Activated naive CD4-positive, alpha-beta T cell treated with anti-CD3 and anti-CD28 coated beads for 36 hours (primary cell): ENCODE measurements around the gene GAST. TPM values are rescaled to one million over a fixed set of nuclear protein-coding genes. Genes with fewer than 3 reads are reported as not detected.
"Not testable (repeated sequence)": the region's sequence is repeated elsewhere in the genome, so short reads cannot be mapped to it uniquely, and the experiment has no call there.

Source experiments
- CTCF ChIA-PET: fragments of 350-600 bp; sonication (Branson Sonifier 250); formaldehyde crosslinking; loops from one replicate; lab custom pipeline; 2021; ENCODE audit warnings: antibody characterized with exemption; lab: Charles Lee
- DNase-seq: peaks from one replicate; pipeline ENCODE4 v3.0.0-alpha.2; 2020
- H3K27ac Mint-ChIP-seq: one replicate; pipeline ENCODE4 v1.8.0; 2021; ENCODE audit warnings: mild to moderate bottlenecking, mixed read lengths
- H3K27me3 Mint-ChIP-seq: one replicate; pipeline ENCODE4 v1.8.0; 2021; ENCODE audit warnings: low read depth, mixed read lengths
- H3K36me3 Mint-ChIP-seq: one replicate; pipeline ENCODE4 v1.8.0; 2021; ENCODE audit warnings: low read depth, mixed read lengths
- H3K4me1 Mint-ChIP-seq: one replicate; pipeline ENCODE4 v1.8.0; 2021; ENCODE audit warnings: low read depth, mixed read lengths
- H3K4me3 Mint-ChIP-seq: one replicate; pipeline ENCODE4 v1.8.0; 2021; ENCODE audit warnings: mild to moderate bottlenecking, moderate library complexity, mixed read lengths
- H3K9me3 Mint-ChIP-seq: one replicate; pipeline ENCODE4 v1.8.0; 2021; ENCODE audit warnings: mixed read lengths
- intact Hi-C: fragments of 100-400 bp; cut with micrococcal nuclease; formaldehyde crosslinking; loops from one replicate; pipeline ENCODE4 v1.15.1; 2023
- total RNA-seq, 2 experiments: library from RNA; stranded (reverse); gene quantifications; one replicate each; pipeline ENCODE4 v1.2.3, GENCODE V29; 2021

Gene GAST
- total RNA-seq, 2 experiments from 2014 or later = not detected

DNA sequence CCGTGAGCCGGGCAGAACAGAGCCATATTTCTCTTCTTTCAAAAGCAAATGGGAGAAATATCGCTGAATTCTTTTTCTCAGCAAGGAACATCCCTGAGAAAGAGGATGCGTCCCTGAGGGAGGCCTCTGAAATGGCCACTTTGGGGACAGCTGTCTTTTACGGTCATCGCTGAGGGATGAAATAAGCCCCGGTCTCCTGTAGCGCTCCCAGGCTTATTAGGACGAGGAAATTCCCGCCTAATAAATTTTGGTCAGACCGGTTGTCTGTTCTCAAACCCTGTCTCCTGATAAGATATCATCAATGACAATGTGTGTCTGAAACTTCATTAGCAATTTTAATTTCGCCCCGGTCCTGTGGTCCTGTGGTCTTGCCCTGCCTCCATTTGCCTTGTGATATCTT lies 26.4 kb upstream of the GAST start:
- Mint-ChIP-seq H3K36me3 (peaks cover 17% of the 10 kb centered on the region), H3K4me1 (peaks cover 17% of the 10 kb centered on the region)
- not testable (repeated sequence) for H3K4me3 Mint-ChIP-seq, H3K9me3 Mint-ChIP-seq, H3K27ac Mint-ChIP-seq, H3K27me3 Mint-ChIP-seq, DNase-seq
- CTCF ChIA-PET = interaction anchor here (1.3 to 2.9 kb wide), 3 partner anchors 10 to 20 kb away, joined by 4 to 10 read pairs (median 5); no protein-coding TSS in a partner anchor
- intact Hi-C loops = loop anchor here (5.0 kb wide), 1 partner anchor 127 kb away; the partner anchor contains the start of genes FKBP10 and P3H4

DNA sequence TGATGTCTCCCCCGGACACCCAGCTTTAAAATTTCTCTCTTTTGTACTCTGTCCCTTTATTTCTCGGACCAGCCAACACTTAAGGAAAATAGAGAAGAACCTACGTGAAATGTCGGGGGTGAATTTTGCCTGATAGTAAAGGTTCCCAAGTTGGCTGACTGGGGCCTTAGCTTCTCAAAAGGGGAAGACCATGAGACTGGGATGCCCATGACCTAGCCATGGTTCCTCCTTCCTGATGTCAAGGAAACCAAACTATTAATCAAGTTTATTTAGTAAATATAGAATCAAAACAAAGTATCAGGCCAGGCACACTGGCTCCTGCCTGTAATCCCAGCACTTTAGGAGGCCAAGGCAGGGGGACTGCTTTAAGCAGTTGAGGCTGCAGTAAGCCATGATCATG lies 25.9 kb upstream of the GAST start:
- H3K27ac Mint-ChIP-seq = no peak overlapping the region
- H3K4me3 Mint-ChIP-seq = no peak overlapping the region
- DNase-seq = no peak
- no peaks in the 10 kb centered on the region for H3K27me3 Mint-ChIP-seq
- no peaks in the 10 kb centered on the region for H3K9me3 Mint-ChIP-seq
- H3K36me3 Mint-ChIP-seq = peaks cover 23% of the 10 kb centered on the region
- intact Hi-C loops = loop anchor here (5.0 kb wide), 1 partner anchor 126 kb away; the partner anchor contains the start of genes FKBP10 and P3H4
- peaks cover 22% of the 10 kb centered on the region for H3K4me1 Mint-ChIP-seq
- CTCF ChIA-PET = interaction anchor here (1.4 to 2.9 kb wide), 2 partner anchors 9 to 18 kb away, joined by 5 to 10 read pairs; no protein-coding TSS in a partner anchor

GRCh38 chr17:41687828-41688640 lies 24.1 kb upstream of the GAST start:
- H3K27ac Mint-ChIP-seq = peak overlapping the region; percentile 99
- no peaks in the 10 kb centered on the region for H3K27me3 Mint-ChIP-seq
- H3K4me1 Mint-ChIP-seq = peaks cover 26% of the 10 kb centered on the region
- peaks cover 35% of the 10 kb centered on the region for H3K36me3 Mint-ChIP-seq
- peak overlapping the region; percentile 97 for H3K4me3 Mint-ChIP-seq
- H3K9me3 Mint-ChIP-seq = no peaks in the 10 kb centered on the region
- CTCF ChIA-PET = interaction anchor here (0.9 to 4.2 kb wide), 6 partner anchors 10 to 39 kb away, joined by 3 to 62 read pairs (median 13); no protein-coding TSS in a partner anchor
- DNase-seq = peak; percentile 71
- intact Hi-C loops = loop anchor here (1.0 to 5.0 kb wide), 5 partner anchors 9 to 701 kb away; partner anchors contain the start of genes ACLY, FKBP10, P3H4 and STAT3

DNA sequence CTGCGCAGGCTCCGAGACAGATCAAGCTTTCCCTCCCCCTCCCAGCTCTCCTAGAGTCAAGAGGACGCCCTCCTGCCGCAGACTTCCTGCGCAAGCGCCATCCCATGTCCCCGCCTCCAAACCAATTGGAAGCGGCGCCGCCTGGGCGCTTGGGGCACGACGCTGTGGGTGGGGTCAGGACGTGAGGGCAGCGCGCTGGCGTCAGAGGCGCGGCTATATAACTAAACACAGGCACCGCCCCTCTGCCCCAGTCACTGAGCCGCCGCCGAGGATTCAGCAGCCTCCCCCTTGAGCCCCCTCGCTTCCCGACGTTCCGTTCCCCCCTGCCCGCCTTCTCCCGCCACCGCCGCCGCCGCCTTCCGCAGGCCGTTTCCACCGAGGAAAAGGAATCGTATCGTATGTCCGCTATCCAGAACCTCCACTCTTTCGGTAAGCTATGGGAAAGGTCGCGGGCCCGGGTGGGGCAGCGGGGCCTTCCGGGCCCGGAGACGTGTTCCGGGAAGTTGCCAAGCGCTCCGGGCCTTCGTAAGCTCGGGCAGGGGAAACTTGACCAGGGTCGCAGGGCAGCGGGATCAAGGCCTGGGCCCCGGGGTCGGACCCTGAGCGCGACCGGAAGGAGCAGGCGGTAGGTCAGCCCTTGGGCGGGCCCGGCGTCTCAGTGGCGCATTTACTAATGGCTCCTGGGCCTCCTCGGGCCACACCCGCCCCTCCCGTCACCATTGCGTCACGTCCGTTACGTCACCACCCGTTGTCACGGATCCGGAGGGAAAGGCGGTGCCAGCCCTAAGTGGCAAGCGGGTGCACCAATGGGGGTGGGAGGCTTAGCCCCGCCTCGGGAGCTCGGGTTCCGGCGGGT lies 23.3 kb upstream of the GAST start, which contains the start of gene EIF1:
Gene EIF1 (plus strand): TSS at position 245 of the 856 bp plus-strand sequence. CDS start 154 bp downstream, at position 399.
- DNase-seq = peak; percentile 100
- Mint-ChIP-seq H3K9me3 (no peaks in the 10 kb centered on the region), H3K4me3 (peak within 1 kb of the TSS; percentile 97), H3K27ac (peak within 1 kb of the TSS; percentile 99), H3K27me3 (no peaks in the 10 kb centered on the region), H3K36me3 (peaks cover 35% of the 10 kb centered on the region), H3K4me1 (peaks cover 26% of the 10 kb centered on the region)
- intact Hi-C loops = loop anchor here (1.0 to 5.0 kb wide), 5 partner anchors 10 to 700 kb away; partner anchors contain the start of genes ACLY, FKBP10, P3H4 and STAT3
- CTCF ChIA-PET = interaction anchor here (0.9 to 4.2 kb wide), 11 partner anchors 9 to 242 kb away, joined by 3 to 62 read pairs (median 8); partner anchors contain the start of gene ODAD4

DNA sequence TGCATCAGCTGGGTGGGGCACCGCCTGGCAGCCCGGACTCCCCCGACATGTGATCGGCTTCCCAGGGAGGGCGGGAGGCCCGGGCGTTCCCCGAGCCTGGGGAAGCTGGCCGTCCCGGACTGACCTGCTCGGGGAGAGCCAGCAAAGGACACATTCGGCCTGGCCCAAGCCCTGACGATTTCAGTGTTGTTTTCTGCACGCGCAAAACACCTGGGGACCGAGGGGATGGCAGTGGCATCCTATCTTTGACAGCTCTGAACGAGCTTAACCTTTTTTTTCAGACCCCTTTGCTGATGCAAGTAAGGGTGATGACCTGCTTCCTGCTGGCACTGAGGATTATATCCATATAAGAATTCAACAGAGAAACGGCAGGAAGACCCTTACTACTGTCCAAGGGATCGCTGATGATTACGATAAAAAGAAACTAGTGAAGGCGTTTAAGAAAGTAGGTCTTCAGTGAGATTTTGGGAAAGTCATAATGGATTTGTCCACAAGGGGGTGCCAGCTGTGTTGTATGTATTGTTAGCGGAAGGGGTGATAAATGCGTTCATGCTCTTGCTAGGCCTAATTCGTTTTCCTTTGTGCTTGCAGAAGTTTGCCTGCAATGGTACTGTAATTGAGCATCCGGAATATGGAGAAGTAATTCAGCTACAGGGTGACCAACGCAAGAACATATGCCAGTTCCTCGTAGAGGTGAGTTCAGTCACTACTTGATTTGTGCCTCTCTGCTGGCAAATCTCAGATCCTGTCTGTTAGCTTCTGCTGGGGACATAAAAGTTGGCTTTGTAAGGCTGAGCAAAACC lies 22.4 kb upstream of the GAST start:
- Mint-ChIP-seq H3K9me3 (no peaks in the 10 kb centered on the region), H3K4me3 (peak overlapping the region; percentile 97), H3K36me3 (peaks cover 35% of the 10 kb centered on the region), H3K27me3 (no peaks in the 10 kb centered on the region), H3K27ac (peak overlapping the region; percentile 99), H3K4me1 (peaks cover 26% of the 10 kb centered on the region)
- CTCF ChIA-PET = interaction anchor here (1.0 to 4.2 kb wide), 10 partner anchors 9 to 241 kb away, joined by 3 to 62 read pairs (median 9); partner anchors contain the start of gene ODAD4
- intact Hi-C loops = loop anchor here (2.0 to 5.0 kb wide), 3 partner anchors 123 to 699 kb away; partner anchors contain the start of genes ACLY, FKBP10, P3H4 and STAT3
- DNase-seq = peak; percentile 77

- Mint-ChIP-seq H3K4me3 (peak overlapping the region; percentile 97), H3K4me1 (peaks cover 28% of the 10 kb centered on the region), H3K9me3 (no peaks in the 10 kb centered on the region), H3K27me3 (no peaks in the 10 kb centered on the region), H3K27ac (peak overlapping the region; percentile 99), H3K36me3 (peaks cover 35% of the 10 kb centered on the region)
- DNase-seq = no peak
- intact Hi-C loops = no loop called here
- CTCF ChIA-PET = interaction anchor here (1.3 to 4.2 kb wide), 9 partner anchors 10 to 142 kb away, joined by 3 to 62 read pairs (median 10); no protein-coding TSS in a partner anchor
Measured at GRCh38 chr17:41690497-41690896, 21.6 kb upstream of the GAST start.

- no peak for DNase-seq
- peaks cover 38% of the 10 kb centered on the region for H3K36me3 Mint-ChIP-seq
- peak overlapping the region; percentile 99 for H3K27ac Mint-ChIP-seq
- H3K9me3 Mint-ChIP-seq = no peaks in the 10 kb centered on the region
- peak overlapping the region; percentile 97 for H3K4me3 Mint-ChIP-seq
- intact Hi-C loops = no loop called here
- H3K4me1 Mint-ChIP-seq = peaks cover 32% of the 10 kb centered on the region
- CTCF ChIA-PET = interaction anchor here (1.0 to 4.2 kb wide), 6 partner anchors 11 to 143 kb away, joined by 3 to 62 read pairs (median 7); no protein-coding TSS in a partner anchor
- no peaks in the 10 kb centered on the region for H3K27me3 Mint-ChIP-seq
Measured at GRCh38 chr17:41691031-41691777, 20.9 kb upstream of the GAST start.

GRCh38 chr17:41692722-41693521 lies 19.2 kb upstream of the GAST start:
- Mint-ChIP-seq H3K9me3 (no peaks in the 10 kb centered on the region), H3K4me1 (peaks cover 29% of the 10 kb centered on the region), H3K4me3 (no peak overlapping the region), H3K27ac (peak overlapping the region; percentile 38), H3K27me3 (no peaks in the 10 kb centered on the region), H3K36me3 (peaks cover 38% of the 10 kb centered on the region)
- intact Hi-C loops = no loop called here
- no peak for DNase-seq
- CTCF ChIA-PET = interaction anchor here (0.6 to 3.6 kb wide), 8 partner anchors 13 to 1187 kb away, joined by 3 to 42 read pairs (median 4); no protein-coding TSS in a partner anchor

DNA sequence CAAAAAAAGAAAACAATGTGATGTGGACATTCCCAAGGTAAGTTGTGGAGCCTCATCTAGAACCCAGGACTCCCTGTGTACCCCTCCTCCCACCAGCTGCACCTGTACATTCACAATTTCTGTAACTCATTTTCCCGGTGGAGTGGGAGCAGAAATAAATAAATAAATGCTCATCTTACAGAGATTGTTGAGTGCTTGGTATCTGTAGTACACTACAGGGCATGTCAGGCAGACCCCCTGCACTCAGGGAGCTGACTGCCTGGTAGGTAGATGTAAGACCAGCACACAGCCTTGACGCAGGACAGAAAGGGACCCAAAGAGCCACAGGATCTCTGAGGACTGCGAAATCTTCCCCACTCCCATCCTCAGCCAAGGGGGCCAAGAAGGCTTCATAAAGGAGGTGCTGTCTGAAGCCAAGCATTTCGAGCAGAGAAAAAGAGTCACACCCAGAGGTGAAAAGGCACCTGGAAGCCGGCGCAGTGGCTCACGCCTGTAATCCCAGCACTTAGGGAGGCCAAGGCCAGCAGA lies 16.9 kb upstream of the GAST start:
- Mint-ChIP-seq H3K4me3 (no peak overlapping the region), H3K9me3 (no peaks in the 10 kb centered on the region), H3K4me1 (peaks cover 22% of the 10 kb centered on the region), H3K27me3 (no peaks in the 10 kb centered on the region), H3K36me3 (peaks cover 26% of the 10 kb centered on the region), H3K27ac (peak overlapping the region; percentile 36)
- CTCF ChIA-PET = interaction anchor here (0.7 to 3.6 kb wide), 20 partner anchors 9 to 223 kb away, joined by 3 to 42 read pairs (median 4); partner anchors contain the start of genes ACLY and GAST
- DNase-seq = no peak
- intact Hi-C loops = no loop called here
